ENCODE measurements around the gene SMC6. TPM values are rescaled to one million over a fixed set of nuclear protein-coding genes. Genes with fewer than 3 reads are reported as not detected.

SMC6 gene
- polyA plus RNA-seq, 3 donors: 3.8 to 6.1 (median 5.1) TPM

- Histone ChIP-seq H3K4me2 (replicated peaks; ENCODE audit: extremely low read depth, low read length, poor library complexity, severe bottlenecking) (no peak overlapping the region), H3K4me1 (ENCODE audit: control insufficient read depth in 1 of 2, insufficient read depth in 2 of 2, low read length in 2 of 2) (peaks cover 6 to 7% of the 10 kb centered on the region in 2 donors), H3K9me3 (replicated peaks in 1 of 2; ENCODE audit: control insufficient read depth in 1 of 2, insufficient read depth in 1 of 2, low read length in 2 of 2) (no peaks in the 10 kb centered on the region), H3K4me3 (replicated peaks in 1 of 3; ENCODE audit: low read depth in 2 of 3, low read length in 3 of 3) (no peak overlapping the region), H3K9ac (ENCODE audit: insufficient read depth, low read length, poor library complexity, severe bottlenecking) (no peak overlapping the region), H3K27ac (ENCODE audit: low read depth in 1 of 2, low read length in 2 of 2) (no peak overlapping the region), H2AFZ (ENCODE audit: insufficient read depth, low read depth, low read length, poor library complexity, severe bottlenecking) (no peak overlapping the region), H4K20me1 (ENCODE audit: insufficient read depth, low read length) (no peaks in the 10 kb centered on the region), H3K79me2 (ENCODE audit: insufficient read depth, low read length) (peaks cover 30% of the 10 kb centered on the region), H3K36me3 (replicated peaks in 1 of 2; ENCODE audit: control insufficient read depth in 1 of 2, insufficient read depth in 2 of 2, low read length in 2 of 2) (peaks cover 10 to 25% of the 10 kb centered on the region in 2 donors), H3K27me3 (ENCODE audit: control insufficient read depth in 2 of 2, insufficient read depth in 2 of 2, low read length in 2 of 2) (no peaks in the 10 kb centered on the region)
- Mint-ChIP-seq H3K27ac (no peak overlapping the region), H3K4me3 (no peak overlapping the region), H3K27me3 (ENCODE audit: low read depth in 3 of 3) (no peaks in the 10 kb centered on the region), H3K36me3 (peaks cover 25 to 32% of the 10 kb centered on the region in 2 donors), H3K9me3 (no peaks in the 10 kb centered on the region), H3K4me1 (peaks cover 14% of the 10 kb centered on the region)
- no peak for TF ChIP-seq CTCF (IDR thresholded peaks at IDR 0.05)
- no CpG with 5 or more reads among the region's 4 CpGs for WGBS (ENCODE audit: insufficient coverage)
- intact Hi-C loops (cut with micrococcal nuclease): no loop called here
- no peak for DNase-seq
Measured at GRCh38 chr2:17747684-17748452, 5.7 kb downstream of the SMC6 start.

DNA sequence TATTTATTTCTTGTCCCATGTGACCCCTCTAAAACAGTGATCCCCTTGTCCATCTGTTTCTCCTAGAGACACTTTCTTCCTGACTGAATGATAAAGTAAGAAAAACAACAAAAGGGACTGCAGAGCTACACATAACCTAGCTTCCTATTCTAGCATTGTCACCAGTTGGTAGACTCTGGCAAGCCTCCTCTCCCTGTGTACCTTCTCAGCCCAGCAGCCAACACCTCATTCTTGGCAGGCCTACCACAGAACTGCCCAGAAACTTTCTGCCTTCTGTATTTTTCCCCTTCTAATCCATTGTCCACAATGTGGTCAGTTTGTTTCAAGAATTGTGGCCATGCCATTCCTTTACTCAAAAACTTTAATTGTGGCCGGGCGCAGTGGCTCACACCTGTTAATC is 13.4 kb downstream of the SMC6 start:
- Histone ChIP-seq H3K4me3 (replicated peaks in 1 of 3; ENCODE audit: low read depth in 2 of 3, low read length in 3 of 3) (no peak overlapping the region), H4K20me1 (ENCODE audit: insufficient read depth, low read length) (no peaks in the 10 kb centered on the region), H2AFZ (ENCODE audit: insufficient read depth, low read depth, low read length, poor library complexity, severe bottlenecking) (no peak overlapping the region), H3K9me3 (replicated peaks in 1 of 2; ENCODE audit: control insufficient read depth in 1 of 2, insufficient read depth in 1 of 2, low read length in 2 of 2) (no peaks in the 10 kb centered on the region), H3K9ac (ENCODE audit: insufficient read depth, low read length, poor library complexity, severe bottlenecking) (no peak overlapping the region), H3K79me2 (ENCODE audit: insufficient read depth, low read length) (no peaks in the 10 kb centered on the region), H3K27ac (ENCODE audit: low read depth in 1 of 2, low read length in 2 of 2) (no peak overlapping the region), H3K4me2 (replicated peaks; ENCODE audit: extremely low read depth, low read length, poor library complexity, severe bottlenecking) (no peak overlapping the region), H3K36me3 (replicated peaks in 1 of 2; ENCODE audit: control insufficient read depth in 1 of 2, insufficient read depth in 2 of 2, low read length in 2 of 2) (peaks cover 55 to 92% of the 10 kb centered on the region in 2 donors), H3K27me3 (ENCODE audit: control insufficient read depth in 2 of 2, insufficient read depth in 2 of 2, low read length in 2 of 2) (no peaks in the 10 kb centered on the region), H3K4me1 (ENCODE audit: control insufficient read depth in 1 of 2, insufficient read depth in 2 of 2, low read length in 2 of 2) (no peaks in the 10 kb centered on the region)
- Mint-ChIP-seq H3K27me3 (ENCODE audit: low read depth in 3 of 3) (no peaks in the 10 kb centered on the region), H3K9me3 (no peaks in the 10 kb centered on the region), H3K4me3 (no peak overlapping the region), H3K27ac (peak overlapping the region in 2 of 7 donors; percentile 13 to 57), H3K36me3 (peaks cover 62 to 81% of the 10 kb centered on the region in 2 donors), H3K4me1 (no peaks in the 10 kb centered on the region)
- no peak for DNase-seq
- no peak for TF ChIP-seq CTCF (IDR thresholded peaks at IDR 0.05)
- WGBS (ENCODE audit: insufficient coverage): 100% methylated on average over 2 of the region's 2 CpGs
- intact Hi-C loops (cut with micrococcal nuclease): no loop called here

Data from CD14-positive monocyte (primary cell).